B cell (primary cell): ENCODE measurements around the gene REPS2. TPM values are rescaled to one million over a fixed set of nuclear protein-coding genes. Genes with fewer than 3 reads are reported as not detected.

Experiments used
- ATAC-seq: fragments of 200-7000 bp; cut with Tn5 transposase; one replicate; pipeline ENCODE4 v1.10.0; 2021; ENCODE audit warnings: low read depth, mild to moderate bottlenecking, moderate number of reproducible peaks, moderate library complexity
- CTCF ChIA-PET: fragments of 350-600 bp; sonication (Branson Sonifier 250); formaldehyde crosslinking; loops from one replicate; lab custom pipeline; 2021; ENCODE audit warnings: antibody characterized with exemption, inconsistent platforms; lab: Charles Lee
- POLR2A ChIA-PET: fragments of 350-600 bp; sonication (Branson Sonifier 250); formaldehyde crosslinking; loops from one replicate; lab custom pipeline; 2021; ENCODE audit warnings: antibody characterized with exemption; lab: Charles Lee
- DNase-seq: peaks from one replicate; pipeline ENCODE4 v3.0.0; 2013
- H2AFZ ChIP-seq: 2 replicates; pipeline ENCODE4 v1.6.1; 2012; ENCODE audit warnings: mild to moderate bottlenecking, low read depth, low read length; ENCODE audit not compliant: insufficient read depth, poor library complexity, severe bottlenecking
- H3K27ac ChIP-seq, 2 donors: 1 replicate in 1 of 2; 2 replicates in 1 of 2; pipeline ENCODE4 v1.5.1; 2012 to 2013; ENCODE audit warnings: low read length in 2 of 2, mild to moderate bottlenecking in 2 of 2, moderate library complexity in 1 of 2
- H3K27me3 ChIP-seq, 4 experiments: fragments of 200-600 bp in 1 of 4; sonication (generic) in 1 of 4; replicated peaks in 1 of 4; 1 replicate in 2 of 4; 2 replicates in 2 of 4; pipeline versions ENCODE4 v1.6.1 to v1.7.0; 2013 to 2016; ENCODE audit warnings: low read length in 3 of 4, mild to moderate bottlenecking in 2 of 4, mixed read lengths in 1 of 4, moderate library complexity in 1 of 4; ENCODE audit not compliant: insufficient read depth in 4 of 4, control insufficient read depth in 3 of 4; ENCODE audit errors: control extremely low read depth in 1 of 4
- H3K36me3 ChIP-seq, 2 experiments: replicated peaks in 1 of 2; 1 replicate in 1 of 2; 2 replicates in 1 of 2; pipeline versions ENCODE4 v1.6.1 to v1.7.1; 2013; ENCODE audit warnings: low read length in 1 of 2; ENCODE audit not compliant: insufficient read depth in 2 of 2, control insufficient read depth in 1 of 2; ENCODE audit errors: control extremely low read depth in 1 of 2, extremely low read depth in 1 of 2
- H3K4me1 ChIP-seq, 2 donors: fragments of 200-600 bp in 1 of 2; sonication (generic) in 1 of 2; 1 replicate in 1 of 2; 2 replicates in 1 of 2; pipeline versions ENCODE4 v1.5.1 to v1.6.1; 2013 to 2017; ENCODE audit warnings: low read length in 2 of 2; ENCODE audit not compliant: control insufficient read depth in 2 of 2, insufficient read depth in 2 of 2
- H3K4me2 ChIP-seq: replicated peaks from 2 replicates; pipeline ENCODE3; 2012; ENCODE audit warnings: mild to moderate bottlenecking, low read depth, low read length; ENCODE audit not compliant: poor library complexity, severe bottlenecking
- H3K4me3 ChIP-seq, 5 experiments: fragments of 200-600 bp in 1 of 5; sonication (generic) in 1 of 5; 1 replicate in 3 of 5; 2 replicates in 2 of 5; pipeline versions ENCODE4 v1.5.1 to v1.7.0; 2011 to 2016; ENCODE audit warnings: low read length in 4 of 5, mild to moderate bottlenecking in 4 of 5, low read depth in 2 of 5, control low read depth in 1 of 5, moderate library complexity in 1 of 5; ENCODE audit not compliant: insufficient read depth in 1 of 5; ENCODE audit errors: control extremely low read depth in 1 of 5, extremely low read depth in 1 of 5
- H3K79me2 ChIP-seq: fragments of 200-600 bp; sonication (generic); one replicate; pipeline ENCODE4 v1.6.0; 2016; ENCODE audit warnings: low read length; ENCODE audit not compliant: control insufficient read depth, insufficient read depth
- H3K9ac ChIP-seq: fragments of 200-600 bp; sonication (generic); 2 replicates; pipeline ENCODE4 v1.6.1; 2017; ENCODE audit warnings: mild to moderate bottlenecking, low read length, moderate library complexity
- H3K9me3 ChIP-seq, 3 donors: one replicate each; pipeline versions ENCODE4 v1.6.1 to v1.7.1; 2013; ENCODE audit warnings: low read length in 2 of 3; ENCODE audit not compliant: control insufficient read depth in 2 of 3, insufficient read depth in 1 of 3; ENCODE audit errors: control extremely low read depth in 1 of 3
- H4K20me1 ChIP-seq: 2 replicates; pipeline ENCODE4 v1.6.0; 2012; ENCODE audit warnings: mild to moderate bottlenecking, low read length; ENCODE audit not compliant: insufficient read depth, control insufficient read depth, poor library complexity, severe bottlenecking
- H3K27ac Mint-ChIP-seq: one replicate; pipeline ENCODE4 v1.8.0; 2021; ENCODE audit warnings: mixed read lengths
- H3K27me3 Mint-ChIP-seq: one replicate; pipeline ENCODE4 v1.8.0; 2021; ENCODE audit warnings: mixed read lengths
- H3K4me1 Mint-ChIP-seq: one replicate; pipeline ENCODE4 v1.8.0; 2021; ENCODE audit warnings: mixed read lengths
- H3K4me3 Mint-ChIP-seq: one replicate; pipeline ENCODE4 v1.8.0; 2021; ENCODE audit warnings: mixed read lengths
- H3K9me3 Mint-ChIP-seq: one replicate; pipeline ENCODE4 v1.8.0; 2022; ENCODE audit warnings: mixed read lengths; ENCODE audit not compliant: insufficient read depth
- CTCF ChIP-seq: fragments of 200-600 bp; IDR thresholded peaks from one replicate; pipeline ENCODE4 v1.8.0; 2022; ENCODE audit warnings: antibody characterized with exemption, mild to moderate bottlenecking
- EZH2 ChIP-seq: IDR thresholded peaks from 2 replicates; pipeline ENCODE4 v1.6.1; 2012; ENCODE audit warnings: borderline replicate concordance, low read depth, mild to moderate bottlenecking, moderate library complexity, low read length; ENCODE audit not compliant: insufficient read depth, poor library complexity, severe bottlenecking
- WGBS: methylation state at CpG from one replicate; pipeline ENCODE4 v1.1.5; 2013; ENCODE audit warnings: missing lambda C conversion rate; ENCODE audit not compliant: insufficient coverage; 5-methylcytosine and 5-hydroxymethylcytosine counted together
- intact Hi-C: fragments of 100-400 bp; cut with micrococcal nuclease; formaldehyde crosslinking; loops from one replicate; pipeline ENCODE4 v1.10.0; 2022
- polyA plus RNA-seq: library from polyadenylated mRNA; depleted of rRNA; stranded (reverse); fragments of >200 nt; gene quantifications from 2 replicates; pipeline ENCODE4 v1.2.3, GENCODE V29; 2012
- total RNA-seq, 2 donors: library from RNA; stranded (reverse); fragments of 120-200 nt in 1 of 2; gene quantifications; 1 replicate in 1 of 2; 2 replicates in 1 of 2; pipeline versions ENCODE4 v1.2.3 to v1.2.4, GENCODE V29; 2013 to 2022

Gene REPS2
- total and polyA plus RNA-seq, 2 donors (not counting 1 experiment from before 2014, with no cell fraction given) = 1.1 to 4.9 TPM

- Mint-ChIP-seq H3K4me1 (no peaks in the 10 kb centered on the region), H3K27ac (no peak overlapping the region), H3K27me3 (no peaks in the 10 kb centered on the region), H3K4me3 (no peak overlapping the region), H3K9me3 (no peaks in the 10 kb centered on the region)
- Histone ChIP-seq H3K27ac (no peak overlapping the region), H3K36me3 (no peaks in the 10 kb centered on the region), H3K4me2 (no peak overlapping the region), H3K9ac (no peak overlapping the region), H3K9me3 (peaks cover 0 to 5% (median 0%) of the 10 kb centered on the region in 3 donors), H3K4me1 (no peaks in the 10 kb centered on the region), H3K27me3 (no peaks in the 10 kb centered on the region), H2AFZ (no peak overlapping the region), H3K79me2 (no peaks in the 10 kb centered on the region), H3K4me3 (no peak overlapping the region), H4K20me1 (no peaks in the 10 kb centered on the region)
- DNase-seq (no peak), ATAC-seq (no peak)
- TF ChIP-seq EZH2 (no peak), CTCF (no peak)
- ChIA-PET POLR2A (no interaction called here), CTCF (no interaction called here)
- 100% methylated on average over 1 of the region's 2 CpGs for WGBS
- intact Hi-C loops = no loop called here
Observed at GRCh38 chrX:17170973-17171372, 224.5 kb downstream of the REPS2 start.

GRCh38 chrX:17174671-17175070 lies 228.2 kb downstream of the REPS2 start:
- H3K9me3 Mint-ChIP-seq = no peaks in the 10 kb centered on the region
- peaks cover 0 to 5% (median 0%) of the 10 kb centered on the region in 3 donors for H3K9me3 ChIP-seq
- TF ChIP-seq CTCF (no peak), EZH2 (no peak)
- H3K27ac Mint-ChIP-seq = no peak overlapping the region
- H3K4me1 ChIP-seq = no peaks in the 10 kb centered on the region
- H2AFZ ChIP-seq = no peak overlapping the region
- H3K27ac ChIP-seq = no peak overlapping the region
- H3K9ac ChIP-seq = no peak overlapping the region
- H3K27me3 ChIP-seq = no peaks in the 10 kb centered on the region
- CTCF ChIA-PET = no interaction called here
- ATAC-seq = no peak
- H4K20me1 ChIP-seq = no peaks in the 10 kb centered on the region
- 95% methylated on average over 7 of the region's 8 CpGs for WGBS
- no peaks in the 10 kb centered on the region for H3K79me2 ChIP-seq
- H3K36me3 ChIP-seq = no peaks in the 10 kb centered on the region
- H3K4me3 Mint-ChIP-seq = no peak overlapping the region
- no peaks in the 10 kb centered on the region for H3K4me1 Mint-ChIP-seq
- POLR2A ChIA-PET = no interaction called here
- intact Hi-C loops = no loop called here
- no peak overlapping the region for H3K4me2 ChIP-seq
- no peaks in the 10 kb centered on the region for H3K27me3 Mint-ChIP-seq
- no peak for DNase-seq
- no peak overlapping the region for H3K4me3 ChIP-seq
